Astrocyte (in vitro differentiated cells and primary cell): ENCODE data around the gene ADAM30. TPM values are rescaled to one million over a fixed set of nuclear protein-coding genes. Genes with fewer than 3 reads are reported as not detected.
A peak's percentile ranks its signal among the peaks of the same experiment; 100 is the strongest.
"Not testable (repeated sequence)": the region's sequence is repeated elsewhere in the genome, so short reads cannot be mapped to it uniquely, and the experiment has no call there.

ENCODE experiments used
- DNase-seq: peaks from one replicate; pipeline ENCODE4 v3.0.0-alpha.2; 2010; ENCODE audit warnings: low read depth
- FAIRE-seq: peaks from 2 replicates; lab custom pipeline; 2011; peaks lifted over from hg19 to GRCh38; lab: Jason Lieb, UNC
- H2AFZ ChIP-seq: 2 replicates; pipeline ENCODE4 v1.6.0; 2012; ENCODE audit warnings: low read depth, low read length, inconsistent platforms
- H3K27ac ChIP-seq: 2 replicates; pipeline ENCODE4 v1.5.1; 2011; ENCODE audit warnings: low read depth, low read length, inconsistent platforms
- H3K27me3 ChIP-seq: 2 replicates; pipeline ENCODE4 v1.6.0; 2011; ENCODE audit warnings: low read length, inconsistent platforms; ENCODE audit not compliant: insufficient read depth
- H3K36me3 ChIP-seq: 2 replicates; pipeline ENCODE4 v1.5.1; 2011; ENCODE audit warnings: low read length, inconsistent platforms; ENCODE audit not compliant: insufficient read depth
- H3K4me1 ChIP-seq: 2 replicates; pipeline ENCODE4 v1.5.1; 2011; ENCODE audit warnings: low read length, inconsistent platforms; ENCODE audit not compliant: insufficient read depth
- H3K4me2 ChIP-seq: 2 replicates; pipeline ENCODE4 v1.6.0; 2012; ENCODE audit warnings: low read length, inconsistent platforms
- H3K4me3 ChIP-seq: 2 replicates; pipeline ENCODE4 v1.5.1; 2011; ENCODE audit warnings: low read depth, mild to moderate bottlenecking, low read length, inconsistent platforms; ENCODE audit not compliant: insufficient read depth
- H3K79me2 ChIP-seq: 2 replicates; pipeline ENCODE4 v1.6.0; 2012; ENCODE audit warnings: mild to moderate bottlenecking, low read length, inconsistent platforms; ENCODE audit not compliant: insufficient read depth
- H3K9ac ChIP-seq: 2 replicates; pipeline ENCODE4 v1.6.0; 2012; ENCODE audit warnings: mild to moderate bottlenecking, low read length, inconsistent platforms
- H3K9me3 ChIP-seq: 2 replicates; pipeline ENCODE4 v1.5.1; 2012; ENCODE audit warnings: low read depth, mild to moderate bottlenecking, low read length, inconsistent platforms; ENCODE audit not compliant: insufficient read depth
- H4K20me1 ChIP-seq: 2 replicates; pipeline ENCODE4 v1.6.0; 2012; ENCODE audit warnings: low read length, inconsistent platforms; ENCODE audit not compliant: insufficient read depth
- H3K27ac Mint-ChIP-seq: one replicate; pipeline ENCODE4 v1.8.0; 2021; ENCODE audit warnings: mild to moderate bottlenecking, mixed read lengths; ENCODE audit not compliant: unreplicated experiment
- H3K27me3 Mint-ChIP-seq: one replicate; pipeline ENCODE4 v1.8.0; 2021; ENCODE audit warnings: low read depth, mixed read lengths; ENCODE audit not compliant: unreplicated experiment
- H3K36me3 Mint-ChIP-seq: one replicate; pipeline ENCODE4 v1.8.0; 2021; ENCODE audit warnings: low read depth, mixed read lengths; ENCODE audit not compliant: unreplicated experiment
- H3K4me1 Mint-ChIP-seq: one replicate; pipeline ENCODE4 v1.8.0; 2021; ENCODE audit warnings: low read depth, mixed read lengths; ENCODE audit not compliant: unreplicated experiment
- H3K4me3 Mint-ChIP-seq: one replicate; pipeline ENCODE4 v1.8.0; 2021; ENCODE audit warnings: mild to moderate bottlenecking, moderate library complexity, mixed read lengths; ENCODE audit not compliant: unreplicated experiment
- H3K9me3 Mint-ChIP-seq: one replicate; pipeline ENCODE4 v1.8.0; 2021; ENCODE audit warnings: mild to moderate bottlenecking, mixed read lengths; ENCODE audit not compliant: unreplicated experiment
- CTCF ChIP-seq: IDR thresholded peaks from 2 replicates; pipeline ENCODE4 v1.5.1; 2011; ENCODE audit warnings: low read depth, mild to moderate bottlenecking, inconsistent platforms, low read length, moderate library complexity; ENCODE audit not compliant: insufficient read depth
- total RNA-seq: library from RNA; stranded (reverse); gene quantifications from 2 replicates; pipeline ENCODE4 v1.2.1, GENCODE V29; 2021

The ADAM30 gene
- total RNA-seq, 1 donor from 2014 or later: not detected

GRCh38 chr1:119844206-119844605 lies 52.1 kb downstream of the ADAM30 start:
- H3K27me3 ChIP-seq: peaks cover 13% of the 10 kb centered on the region
- not testable (repeated sequence) for DNase-seq, H3K4me2 ChIP-seq, H2AFZ ChIP-seq, H3K4me1 ChIP-seq, H3K4me3 Mint-ChIP-seq, H3K27ac Mint-ChIP-seq, H3K79me2 ChIP-seq, H3K4me1 Mint-ChIP-seq, FAIRE-seq, H3K36me3 Mint-ChIP-seq, H3K9me3 Mint-ChIP-seq, H3K36me3 ChIP-seq, H3K4me3 ChIP-seq, H4K20me1 ChIP-seq, H3K9ac ChIP-seq, H3K9me3 ChIP-seq, H3K27ac ChIP-seq
- peaks cover 21% of the 10 kb centered on the region for H3K27me3 Mint-ChIP-seq
- TF ChIP-seq CTCF: peak; percentile 26

Other genes with a start within 250 kb of the ADAM30 start
- 46.1 and 58.4 TPM in 2 replicates for gene ZNF697, start 248.2 kb downstream of the ADAM30 start, total RNA-seq
- gene PHGDH, start 184.6 kb downstream of the ADAM30 start, total RNA-seq: 371 and 509 TPM in 2 replicates
- not detected in 2 replicates for gene HMGCS2, start 127.6 kb downstream of the ADAM30 start, total RNA-seq
- not detected in 2 replicates for gene REG4, start 85.1 kb downstream of the ADAM30 start, total RNA-seq
- gene NOTCH2, start 173.1 kb upstream of the ADAM30 start, total RNA-seq: 194 and 213 TPM in 2 replicates